K562 (cell line): Measurements from ENCODE around the gene GBA2. TPM values are rescaled to one million over a fixed set of nuclear protein-coding genes. Genes with fewer than 3 reads are reported as not detected.

ENCODE experiments used
- ATAC-seq: fragments of 200-7000 bp; cut with Tn5 transposase; 3 replicates; pipeline ENCODE4 v1.9.1; 2020; ENCODE audit warnings: moderate library complexity
- BruUV-seq: library from RNA; stranded (reverse); fragments of 400-500 nt; replicated peaks from 2 replicates; lab custom pipeline; 2021; lab: Mats Ljungman, UMichigan
- CTCF ChIA-PET: fragments of 300-600 bp; formaldehyde crosslinking; extraction: SDS; loops from one replicate; lab custom pipeline; 2021; ENCODE audit warnings: low intra/inter-chr PET ratio; lab: Yijun Ruan, JAX
- POLR2A ChIA-PET: fragments of 300-600, 350-650 bp; sonication (Branson Sonifier 250); formaldehyde crosslinking; extraction: SDS; loops from one replicate; lab custom pipeline; 2021; ENCODE audit warnings: antibody characterized with exemption, inconsistent platforms; lab: Yijun Ruan, JAX
- DNase-seq, 4 experiments: peaks; one replicate each; pipeline versions ENCODE4 v3.0.0 to v3.0.0-alpha.2; 2011 to 2018; ENCODE audit warnings: low spot score in 3 of 4, mixed read lengths in 3 of 4; ENCODE audit errors: extremely low read depth in 1 of 4
- FAIRE-seq: peaks from 2 replicates; lab custom pipeline; 2011; peaks lifted over from hg19 to GRCh38; lab: Jason Lieb, UNC
- H2AFZ ChIP-seq: 2 replicates; pipeline ENCODE4 v1.6.0; 2011; ENCODE audit warnings: low read depth, low read length, control low read depth, inconsistent platforms
- H3K27ac ChIP-seq: fragments of 200-600 bp; 3 replicates; pipeline ENCODE4 v1.8.0; 2011; ENCODE audit warnings: low read depth, mild to moderate bottlenecking, control low read depth, inconsistent platforms, low read length, moderate library complexity, mixed read lengths; ENCODE audit errors: extremely low read depth
- H3K27me3 ChIP-seq, 2 experiments: fragments of 300-600 bp in 1 of 2; 2 replicates in 1 of 2; 3 replicates in 1 of 2; pipeline versions ENCODE4 v1.6.0 to v1.8.0; 2011; ENCODE audit warnings: inconsistent platforms in 2 of 2, low read length in 2 of 2, mild to moderate bottlenecking in 1 of 2, mixed read lengths in 1 of 2, moderate library complexity in 1 of 2; ENCODE audit not compliant: control insufficient read depth in 2 of 2, insufficient read depth in 2 of 2
- H3K36me3 ChIP-seq: fragments of 300-600 bp; 3 replicates; pipeline ENCODE4 v1.8.0; 2011; ENCODE audit warnings: mild to moderate bottlenecking, low read length, inconsistent platforms; ENCODE audit not compliant: control insufficient read depth, insufficient read depth
- H3K4me1 ChIP-seq, 2 experiments: fragments of 200-600 bp in 1 of 2; replicated peaks in 1 of 2; 2 replicates in 1 of 2; 3 replicates in 1 of 2; pipeline versions ENCODE4 v1.5.1 to v1.8.0; 2011; ENCODE audit warnings: inconsistent platforms in 2 of 2, low read length in 2 of 2, mild to moderate bottlenecking in 1 of 2, mixed read lengths in 1 of 2, moderate library complexity in 1 of 2; ENCODE audit not compliant: control insufficient read depth in 2 of 2, insufficient read depth in 2 of 2
- H3K4me2 ChIP-seq: 2 replicates; pipeline ENCODE4 v1.6.1; 2011; ENCODE audit warnings: low read length, control low read depth, inconsistent platforms, mixed read lengths; ENCODE audit not compliant: insufficient read depth
- H3K4me3 ChIP-seq: fragments of 200-600 bp; sonication (generic), shearing (Covaris generic); 2 replicates; pipeline ENCODE4 v1.5.1; 2016; ENCODE audit warnings: control low read depth, inconsistent platforms
- H3K79me2 ChIP-seq: fragments of 200-600 bp; 3 replicates; pipeline ENCODE4 v1.8.0; 2011; ENCODE audit warnings: low read length, inconsistent platforms; ENCODE audit not compliant: control insufficient read depth, insufficient read depth
- H3K9ac ChIP-seq, 2 experiments: 2 replicates each; pipeline versions ENCODE4 v1.6.0 to v1.6.1; 2011; ENCODE audit warnings: low read depth in 2 of 2, low read length in 2 of 2, control low read depth in 1 of 2, inconsistent platforms in 1 of 2, mild to moderate bottlenecking in 1 of 2, mixed read lengths in 1 of 2; ENCODE audit not compliant: insufficient read depth in 1 of 2
- H3K9me1 ChIP-seq: one replicate; pipeline ENCODE4 v1.6.0; 2011; ENCODE audit warnings: inconsistent platforms, mild to moderate bottlenecking, low read length, moderate library complexity; ENCODE audit not compliant: control insufficient read depth, insufficient read depth
- H3K9me3 ChIP-seq: replicated peaks from 2 replicates; pipeline ENCODE4 v1.5.1; 2011; ENCODE audit warnings: low read depth, low read length, inconsistent platforms; ENCODE audit not compliant: control insufficient read depth, insufficient read depth
- H4K20me1 ChIP-seq: replicated peaks from 2 replicates; pipeline ENCODE4 v1.6.1; 2011; ENCODE audit warnings: low read length, inconsistent platforms, mixed read lengths; ENCODE audit not compliant: control insufficient read depth, insufficient read depth
- ARID2 ChIP-seq: fragments of 450-650 bp; IDR thresholded peaks from 2 replicates; pipeline ENCODE4 v1.6.1; 2017; ENCODE audit warnings: antibody characterized with exemption, mild to moderate bottlenecking
- CAMTA2 ChIP-seq: fragments of 250-450 bp; sonication (Bioruptor Pico); conservative IDR thresholded peaks from 2 replicates; pipeline ENCODE4 v1.5.1; 2022
- CHD1 ChIP-seq: fragments of 200-600 bp; sonication (generic); IDR thresholded peaks from one replicate; pipeline ENCODE4 v1.6.1; 2012; ENCODE audit warnings: mild to moderate bottlenecking, moderate library complexity, low read length, inconsistent platforms
- CHD2 ChIP-seq: IDR thresholded peaks from 2 replicates; pipeline ENCODE4 v1.6.1; 2011; ENCODE audit warnings: low read depth, low read length
- ELF4 ChIP-seq: fragments of 450-650 bp; formaldehyde crosslinking; IDR thresholded peaks from 2 replicates; pipeline ENCODE4 v1.4.0; 2022; ENCODE audit warnings: missing genetic modification characterization
- HDGF ChIP-seq: fragments of 450-650 bp; IDR thresholded peaks from 2 replicates; pipeline ENCODE4 v1.6.1; 2016
- HMGN3 ChIP-seq: IDR thresholded peaks from 2 replicates; pipeline ENCODE4 v1.6.1; 2011; ENCODE audit warnings: borderline replicate concordance, low read depth, mild to moderate bottlenecking, mixed read lengths, low read length; ENCODE audit not compliant: insufficient read length; ENCODE audit errors: extremely low read depth
- KDM1A ChIP-seq, 2 experiments: fragments of 450-650 bp; IDR thresholded peaks; 2 replicates each; pipeline ENCODE4 v1.6.1; 2016; ENCODE audit warnings: mild to moderate bottlenecking in 2 of 2
- RNF219 ChIP-seq: fragments of 250-450 bp; sonication (Bioruptor Pico); IDR thresholded peaks from 2 replicates; pipeline ENCODE4 v1.5.0; 2022; ENCODE audit warnings: mild to moderate bottlenecking
- TFAP4 ChIP-seq: sonication (generic); formaldehyde crosslinking; IDR thresholded peaks from 2 replicates; pipeline ENCODE4 v1.8.0; 2022; ENCODE audit warnings: missing genetic modification reagents, mild to moderate bottlenecking, moderate library complexity, borderline replicate concordance
- TRIM24 ChIP-seq, 2 experiments: fragments of 450-650 bp; IDR thresholded peaks; 2 replicates each; pipeline ENCODE4 v1.6.1; 2016
- ZBTB34 ChIP-seq: fragments of 250-450 bp; sonication (Bioruptor Pico); IDR thresholded peaks from 2 replicates; pipeline ENCODE4 v1.8.0; 2021; ENCODE audit warnings: mild to moderate bottlenecking, moderate library complexity
- ZNF146 ChIP-seq: IDR thresholded peaks from one replicate; pipeline ENCODE4 v1.6.1; 2018; ENCODE audit warnings: missing compliant biosample characterization; ENCODE audit not compliant: unreplicated experiment
- ZNF316 ChIP-seq: fragments of 450-650 bp; IDR thresholded peaks from 2 replicates; pipeline ENCODE4 v1.6.1; 2016
- ZNF444 ChIP-seq: fragments of 250-450 bp; sonication (Bioruptor Pico); IDR thresholded peaks from 2 replicates; pipeline ENCODE4 v1.4.0; 2020; ENCODE audit warnings: mild to moderate bottlenecking, moderate library complexity
- WGBS: fragments of 100-300 bp; shearing (Covaris generic); methylation state at CpG from one replicate; pipeline ENCODE4 v1.1.6; 2016; ENCODE audit warnings: low coverage, mixed read lengths; ENCODE audit not compliant: insufficient coverage; ENCODE audit errors: missing lambda C conversion rate; 5-methylcytosine and 5-hydroxymethylcytosine counted together
- in situ Hi-C: fragments of 300-500 bp; cut with MboI; formaldehyde crosslinking; loops from 4 replicates; pipeline ENCODE4 v1.15.0; 2018; ENCODE audit warnings: inconsistent platforms, mixed read lengths
- intact Hi-C: fragments of 100-400 bp; cut with micrococcal nuclease; formaldehyde crosslinking; loops from 2 replicates; pipeline ENCODE4 v1.14.2; 2022
- polyA plus RNA-seq, 8 experiments: library from polyadenylated mRNA; depleted of rRNA in 4 of 8; stranded (reverse) in 5 of 8; unstranded in 3 of 8; fragments of >200 nt; fragmentation: Nextera tagmentation in 2 of 8; fragmentation: Illumina TruSeq in 1 of 8; extraction: Ambion mirVana in 2 of 8; extraction: Trizol in 1 of 8; gene quantifications; 2 replicates each; pipeline versions ENCODE4 v1.2.1 to v1.2.3, GENCODE V29; 2011 to 2014; ENCODE audit warnings: inconsistent platforms in 1 of 8, missing spikeins in 1 of 8
- total RNA-seq, 7 experiments: library from RNA; depleted of rRNA in 6 of 7; stranded (reverse); fragments of >200 nt in 6 of 7; fragmentation: Illumina TruSeq in 2 of 7; extraction: Trizol in 2 of 7; gene quantifications; 2 replicates each; pipeline versions ENCODE4 v1.2.1 to v1.2.3, GENCODE V29; 2011 to 2021; ENCODE audit warnings: low replicate concordance in 1 of 7
- TF ChIP-seq, protein P1 (sequence below): fragments of 250-450 bp; sonication (Bioruptor Pico); IDR thresholded peaks from 2 replicates; pipeline ENCODE4 v1.5.0; 2021

The GBA2 gene
- total and polyA plus RNA-seq, 9 of the 15 experiments (the other 6 are each of a cell fraction or from before 2014, with no cell fraction given) = 14.1 to 60.4 (median 32.1) TPM

DNA sequence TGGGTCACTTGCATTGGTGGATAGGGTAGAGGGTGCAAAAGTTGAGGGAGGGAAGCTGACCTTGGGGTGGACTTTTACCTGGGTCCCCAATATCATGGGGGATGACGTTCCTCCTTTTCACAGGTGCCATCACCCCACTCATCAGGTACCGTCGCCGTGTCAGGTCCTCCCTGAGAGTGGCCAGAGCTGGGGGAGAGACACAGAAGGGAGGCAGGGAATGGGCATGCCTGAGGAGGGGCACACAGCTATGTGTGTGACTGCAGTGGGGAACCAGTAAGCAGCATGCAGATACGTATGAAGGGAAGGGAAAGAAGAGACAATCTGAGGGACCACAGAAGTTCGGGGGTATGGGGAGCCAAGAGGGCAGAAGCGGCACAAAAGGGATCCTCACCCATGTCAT is 10.1 kb downstream of the GBA2 start:
- Histone ChIP-seq H3K9me1 (no peaks in the 10 kb centered on the region), H3K4me2 (no peak overlapping the region), H2AFZ (no peak overlapping the region), H3K9me3 (no peaks in the 10 kb centered on the region), H3K4me3 (no peak overlapping the region), H3K36me3 (peaks cover 97% of the 10 kb centered on the region), H3K79me2 (peaks cover 19% of the 10 kb centered on the region), H3K4me1 (peaks cover 2 to 4% of the 10 kb centered on the region in 2 experiments; a peak in 3 of 5 replicates), H3K9ac (no peak overlapping the region), H3K27ac (no peak overlapping the region), H3K27me3 (no peaks in the 10 kb centered on the region), H4K20me1 (no peaks in the 10 kb centered on the region)
- TF ChIP-seq, protein P1, sequence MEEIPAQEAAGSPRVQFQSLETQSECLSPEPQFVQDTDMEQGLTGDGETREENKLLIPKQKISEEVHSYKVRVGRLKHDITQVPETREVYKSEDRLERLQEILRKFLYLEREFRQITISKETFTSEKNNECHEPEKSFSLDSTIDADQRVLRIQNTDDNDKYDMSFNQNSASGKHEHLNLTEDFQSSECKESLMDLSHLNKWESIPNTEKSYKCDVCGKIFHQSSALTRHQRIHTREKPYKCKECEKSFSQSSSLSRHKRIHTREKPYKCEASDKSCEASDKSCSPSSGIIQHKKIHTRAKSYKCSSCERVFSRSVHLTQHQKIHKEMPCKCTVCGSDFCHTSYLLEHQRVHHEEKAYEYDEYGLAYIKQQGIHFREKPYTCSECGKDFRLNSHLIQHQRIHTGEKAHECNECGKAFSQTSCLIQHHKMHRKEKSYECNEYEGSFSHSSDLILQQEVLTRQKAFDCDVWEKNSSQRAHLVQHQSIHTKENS (CRISPR knock-in tag) = no peak
- TF ChIP-seq HDGF = no peak
- no peak for TF ChIP-seq HMGN3
- no peak for TF ChIP-seq ARID2
- no peak for TF ChIP-seq KDM1A (IDR thresholded peaks at IDR 0.05)
- no peak for TF ChIP-seq ZNF316
- no peak for TF ChIP-seq ELF4 (CRISPR knock-in tag)
- TF ChIP-seq ZNF444 (CRISPR knock-in tag) = no peak
- no peak for TF ChIP-seq TFAP4 (CRISPR knock-in tag)
- no peak for TF ChIP-seq CAMTA2 (CRISPR knock-in tag)
- no peak for TF ChIP-seq ZBTB34 (CRISPR knock-in tag)
- TF ChIP-seq CHD2 = no peak
- no peak for TF ChIP-seq ZNF146 (CRISPR knock-in tag)
- TF ChIP-seq TRIM24 (IDR thresholded peaks at IDR 0.05) = no peak
- no peak for TF ChIP-seq CHD1
- no peak for TF ChIP-seq RNF219 (CRISPR knock-in tag)
- no peak for FAIRE-seq
- ATAC-seq = no peak
- 93% methylated on average over 5 of the region's 7 CpGs for WGBS
- CTCF ChIA-PET = no interaction called here
- DNase-seq = no peak
- in situ Hi-C loops (no loop called here), intact Hi-C loops (loop anchor here (5.0 to 10.0 kb wide), 2 partner anchors 38 to 76 kb away; partner anchors contain the start of genes HINT2 and SPAG8)
- POLR2A ChIA-PET = interaction anchor here (0.9 to 4.8 kb wide), 3 partner anchors 9 to 11 kb away, joined by 3 to 21 read pairs (median 10); no protein-coding TSS in a partner anchor
- no TSS peak for BruUV-seq
